Sigmoid colon (tissue), 4 donors: Measurements from ENCODE around the gene SENP3.
A peak's percentile ranks its signal among the peaks of the same experiment; 100 is the strongest.

Experiments
- POLR2A ChIP-seq, 2 donors: fragments of 450-650 bp; IDR thresholded peaks; one replicate each; pipeline ENCODE4 v1.6.1; 2016; ENCODE audit warnings: antibody characterized with exemption in 2 of 2, mild to moderate bottlenecking in 2 of 2, moderate library complexity in 2 of 2
- POLR2AphosphoS5 ChIP-seq, 4 donors: sonication (generic); formaldehyde crosslinking; IDR thresholded peaks; one replicate each; pipeline ENCODE4 v1.6.1; 2017; ENCODE audit warnings: antibody characterized with exemption in 4 of 4
- TF ChIP-seq, protein P1 (sequence below), 4 experiments: fragments of 450-650 bp in 3 of 4; fragments of 200-600 bp in 1 of 4; IDR thresholded peaks; one replicate each; pipeline ENCODE4 v1.5.1; 2016 to 2019; ENCODE audit warnings: antibody characterized with exemption in 4 of 4, mild to moderate bottlenecking in 3 of 4, moderate library complexity in 2 of 4

DNA sequence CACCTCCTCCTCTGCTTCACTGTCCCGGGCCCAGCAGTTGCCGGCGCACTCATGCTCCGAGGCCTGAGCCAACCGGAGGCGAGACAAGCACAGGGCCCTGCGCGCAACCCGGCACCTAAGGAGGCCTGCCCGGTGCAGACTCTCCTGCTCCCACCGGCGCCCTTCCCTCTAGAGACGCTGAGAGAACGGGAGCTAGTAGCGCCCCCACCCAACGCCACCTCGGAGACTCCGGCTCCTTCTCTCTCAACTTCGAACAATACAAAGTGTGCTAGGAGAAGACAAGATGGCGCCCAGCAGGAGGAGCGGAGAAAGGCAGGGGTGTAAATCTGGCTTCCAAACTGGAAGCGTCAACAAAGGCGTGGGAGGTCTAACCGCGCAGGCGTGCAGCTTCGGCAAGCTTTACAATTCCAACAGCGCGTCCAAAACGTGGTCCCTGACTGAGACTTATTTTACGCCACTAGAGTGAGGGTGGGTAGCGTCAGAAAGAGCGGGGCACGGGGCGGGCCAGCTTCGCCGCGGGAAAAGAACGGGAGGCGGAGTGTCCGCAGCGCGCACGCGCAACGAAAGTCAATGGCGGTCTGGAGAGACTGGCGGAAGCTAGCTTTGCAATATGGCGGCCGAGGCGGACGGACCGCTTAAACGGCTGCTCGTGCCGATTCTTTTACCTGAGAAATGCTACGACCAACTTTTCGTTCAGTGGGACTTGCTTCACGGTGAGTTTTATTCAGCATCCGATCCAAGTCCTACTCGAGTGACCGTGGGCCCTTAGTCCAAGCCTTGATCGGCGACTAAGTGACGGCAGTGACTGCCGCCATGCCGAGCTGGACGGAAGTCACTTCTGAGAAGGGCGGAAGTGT, 21.8 kb downstream of the SENP3 start, which contains the start of gene MPDU1:
- peak; percentile 52 to 85 (median 62) for TF ChIP-seq POLR2AphosphoS5 (IDR thresholded peaks at IDR 0.05)
- TF ChIP-seq POLR2A (IDR thresholded peaks at IDR 0.05), result peak in 1 of 2 donors; percentile 25
- TF ChIP-seq, protein P1, sequence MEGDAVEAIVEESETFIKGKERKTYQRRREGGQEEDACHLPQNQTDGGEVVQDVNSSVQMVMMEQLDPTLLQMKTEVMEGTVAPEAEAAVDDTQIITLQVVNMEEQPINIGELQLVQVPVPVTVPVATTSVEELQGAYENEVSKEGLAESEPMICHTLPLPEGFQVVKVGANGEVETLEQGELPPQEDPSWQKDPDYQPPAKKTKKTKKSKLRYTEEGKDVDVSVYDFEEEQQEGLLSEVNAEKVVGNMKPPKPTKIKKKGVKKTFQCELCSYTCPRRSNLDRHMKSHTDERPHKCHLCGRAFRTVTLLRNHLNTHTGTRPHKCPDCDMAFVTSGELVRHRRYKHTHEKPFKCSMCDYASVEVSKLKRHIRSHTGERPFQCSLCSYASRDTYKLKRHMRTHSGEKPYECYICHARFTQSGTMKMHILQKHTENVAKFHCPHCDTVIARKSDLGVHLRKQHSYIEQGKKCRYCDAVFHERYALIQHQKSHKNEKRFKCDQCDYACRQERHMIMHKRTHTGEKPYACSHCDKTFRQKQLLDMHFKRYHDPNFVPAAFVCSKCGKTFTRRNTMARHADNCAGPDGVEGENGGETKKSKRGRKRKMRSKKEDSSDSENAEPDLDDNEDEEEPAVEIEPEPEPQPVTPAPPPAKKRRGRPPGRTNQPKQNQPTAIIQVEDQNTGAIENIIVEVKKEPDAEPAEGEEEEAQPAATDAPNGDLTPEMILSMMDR (IDR thresholded peaks at IDR 0.05), result no peak
